ENCODE data around the gene TMEM131L.

DNA sequence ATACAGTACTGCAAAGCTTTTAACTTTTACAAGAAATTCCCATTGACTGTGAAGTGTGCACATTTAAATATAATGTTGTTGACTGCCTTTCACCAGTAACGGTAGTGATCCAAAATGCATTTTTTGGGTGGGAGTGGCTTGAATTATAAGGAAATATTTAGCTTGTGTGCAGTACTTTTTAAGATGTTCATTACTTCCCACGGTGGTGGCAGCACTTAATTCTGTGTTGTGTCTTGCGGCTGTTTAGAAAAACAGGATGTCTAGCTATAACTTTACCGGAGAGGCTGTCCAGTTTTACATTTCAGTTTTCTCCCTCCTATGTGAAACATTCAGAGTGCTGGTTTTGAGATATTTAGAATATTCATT is 1.7 kb downstream of the TMEM131L start:
- no peak for TF ChIP-seq CTCF (IDR thresholded peaks at IDR 0.05)
- no peak for TF ChIP-seq POLR2AphosphoS5 (IDR thresholded peaks at IDR 0.05)
- no peak for TF ChIP-seq POLR2A (IDR thresholded peaks at IDR 0.05)
